GM12801 (cell line): Measurements from ENCODE around the gene TMEM178A.

Experiments used
- TF ChIP-seq, protein P1 (sequence below): IDR thresholded peaks from one replicate; pipeline ENCODE4 v1.5.1; 2011; ENCODE audit warnings: control low read depth; ENCODE audit not compliant: insufficient read length; ENCODE audit errors: extremely low read depth

TMEM178A gene

DNA sequence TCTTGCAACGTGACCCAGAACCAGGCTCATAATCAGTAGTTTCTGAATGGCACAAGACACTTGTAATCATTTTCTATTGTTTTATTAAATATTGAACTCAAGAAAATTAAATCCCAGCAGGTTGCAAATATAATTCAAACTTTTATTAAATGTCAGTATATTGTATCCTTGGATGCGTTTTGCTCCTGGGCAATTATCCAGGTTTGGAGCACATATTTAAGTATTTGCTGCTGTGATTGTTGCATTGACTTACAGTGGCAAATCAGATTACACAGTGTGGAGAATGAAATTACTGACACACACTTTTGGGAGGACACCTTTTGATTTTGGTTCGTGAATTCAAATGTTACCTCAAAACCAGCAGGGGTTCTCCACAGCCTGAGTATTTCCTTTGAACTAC, 27.1 kb upstream of the TMEM178A start:
- TF ChIP-seq, protein P1, sequence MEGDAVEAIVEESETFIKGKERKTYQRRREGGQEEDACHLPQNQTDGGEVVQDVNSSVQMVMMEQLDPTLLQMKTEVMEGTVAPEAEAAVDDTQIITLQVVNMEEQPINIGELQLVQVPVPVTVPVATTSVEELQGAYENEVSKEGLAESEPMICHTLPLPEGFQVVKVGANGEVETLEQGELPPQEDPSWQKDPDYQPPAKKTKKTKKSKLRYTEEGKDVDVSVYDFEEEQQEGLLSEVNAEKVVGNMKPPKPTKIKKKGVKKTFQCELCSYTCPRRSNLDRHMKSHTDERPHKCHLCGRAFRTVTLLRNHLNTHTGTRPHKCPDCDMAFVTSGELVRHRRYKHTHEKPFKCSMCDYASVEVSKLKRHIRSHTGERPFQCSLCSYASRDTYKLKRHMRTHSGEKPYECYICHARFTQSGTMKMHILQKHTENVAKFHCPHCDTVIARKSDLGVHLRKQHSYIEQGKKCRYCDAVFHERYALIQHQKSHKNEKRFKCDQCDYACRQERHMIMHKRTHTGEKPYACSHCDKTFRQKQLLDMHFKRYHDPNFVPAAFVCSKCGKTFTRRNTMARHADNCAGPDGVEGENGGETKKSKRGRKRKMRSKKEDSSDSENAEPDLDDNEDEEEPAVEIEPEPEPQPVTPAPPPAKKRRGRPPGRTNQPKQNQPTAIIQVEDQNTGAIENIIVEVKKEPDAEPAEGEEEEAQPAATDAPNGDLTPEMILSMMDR: no peak

DNA sequence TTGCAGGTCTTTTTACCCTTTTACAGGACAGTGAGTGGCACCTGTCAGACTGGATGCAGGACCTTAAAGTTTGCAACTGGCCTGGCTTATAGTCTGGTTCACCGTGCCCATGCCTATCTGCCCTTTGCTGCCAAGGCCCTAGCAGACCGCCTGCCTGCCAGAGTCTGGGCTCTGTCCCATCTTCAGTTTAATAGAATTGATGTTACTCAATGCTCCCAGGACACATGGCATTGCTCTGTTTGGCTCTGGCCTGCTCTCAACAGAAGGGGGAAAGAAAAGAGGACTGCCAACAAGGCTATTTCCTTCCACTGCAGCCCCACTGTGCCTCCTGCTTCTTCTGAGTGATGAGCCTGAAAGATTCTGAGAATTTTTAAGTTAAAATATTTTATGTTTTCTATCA, 25.6 kb upstream of the TMEM178A start:
- TF ChIP-seq, protein P1: no peak

DNA sequence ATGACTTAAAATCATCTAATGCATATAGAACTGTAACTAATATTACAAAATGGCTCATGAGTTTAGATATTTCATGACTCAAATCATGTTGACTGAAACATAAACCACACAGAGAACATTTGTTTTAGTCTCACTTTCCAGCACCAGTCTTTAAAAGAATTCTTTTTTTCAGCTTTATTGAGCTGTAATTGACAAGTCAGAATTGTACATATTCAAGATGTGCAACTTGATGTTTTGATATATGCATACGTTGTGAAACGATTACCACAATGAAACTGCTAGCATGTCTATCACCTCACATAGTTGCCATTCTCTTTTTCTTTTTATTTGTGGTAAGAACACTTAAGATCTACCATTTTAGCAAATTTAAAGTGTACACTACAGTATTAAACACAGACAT, 25.0 kb upstream of the TMEM178A start:
- TF ChIP-seq, protein P1: no peak

DNA sequence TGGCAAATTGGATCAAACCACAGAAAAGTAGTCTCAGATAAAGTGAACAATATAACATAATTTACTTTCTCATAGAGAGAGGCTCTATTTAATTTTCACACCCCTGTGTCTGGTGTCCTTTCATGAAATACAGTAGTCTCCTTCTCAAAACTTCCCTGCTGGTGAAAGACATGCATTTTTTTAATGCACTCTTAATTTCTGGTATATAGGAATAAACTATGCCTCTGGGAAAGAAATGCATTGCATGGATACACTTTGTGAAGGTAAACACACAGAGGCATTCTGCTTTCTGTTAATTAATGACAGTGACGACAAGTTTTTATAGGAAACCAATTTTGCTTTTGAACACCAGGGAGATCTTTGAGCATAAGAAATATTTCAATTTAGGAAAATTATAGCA, 24.1 kb upstream of the TMEM178A start:
- TF ChIP-seq, protein P1: no peak

DNA sequence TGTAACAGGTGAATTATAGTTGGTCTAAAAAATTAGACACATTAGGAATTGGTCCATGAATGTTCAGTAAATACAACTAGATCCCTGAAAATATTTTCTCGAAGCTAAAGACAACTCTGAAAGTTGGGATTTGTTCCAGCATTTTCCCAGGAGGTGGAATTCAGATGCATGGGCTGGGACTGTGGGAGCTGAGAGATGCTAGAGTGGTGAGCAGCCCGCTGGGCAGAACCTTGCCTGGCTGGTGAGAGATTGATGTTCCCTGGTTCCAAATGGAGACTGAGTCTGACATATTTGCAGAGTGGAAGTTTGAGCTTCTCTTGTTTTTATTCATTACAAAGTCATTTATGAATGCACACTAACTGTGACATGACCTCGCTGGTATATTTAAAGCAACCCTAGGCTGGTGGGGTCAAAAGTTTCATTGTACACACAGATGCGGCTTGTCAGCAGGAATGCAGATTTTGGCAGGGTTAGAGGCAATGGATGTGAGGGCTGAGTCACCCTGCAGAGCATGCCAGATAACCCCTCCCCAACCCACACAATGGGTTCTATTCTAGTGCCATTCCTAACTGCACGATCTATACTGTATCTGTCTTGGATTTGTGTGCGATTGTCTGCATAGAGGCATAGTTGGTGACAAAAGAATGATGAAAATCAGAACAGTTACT, 23.5 kb upstream of the TMEM178A start:
- TF ChIP-seq, protein P1: no peak

DNA sequence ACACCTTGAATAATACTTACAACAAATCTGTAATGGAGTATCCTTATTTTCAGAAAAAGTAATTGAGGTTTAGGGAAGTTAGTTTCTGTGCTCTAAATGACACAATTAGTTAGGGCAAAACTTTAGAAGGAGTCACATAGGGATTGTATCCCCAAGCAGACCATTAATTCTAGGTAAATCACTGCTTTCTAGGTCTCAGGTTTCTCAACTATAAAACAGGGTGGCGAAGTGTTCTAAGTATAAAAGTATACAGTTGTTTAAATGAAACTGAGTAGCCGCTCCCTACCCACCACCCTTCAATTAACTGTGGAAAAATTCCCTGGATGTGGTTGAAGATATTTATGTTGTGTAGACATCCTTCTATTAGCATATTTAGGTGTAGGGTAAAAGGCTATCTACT, 19.9 kb upstream of the TMEM178A start:
- TF ChIP-seq, protein P1: no peak

DNA sequence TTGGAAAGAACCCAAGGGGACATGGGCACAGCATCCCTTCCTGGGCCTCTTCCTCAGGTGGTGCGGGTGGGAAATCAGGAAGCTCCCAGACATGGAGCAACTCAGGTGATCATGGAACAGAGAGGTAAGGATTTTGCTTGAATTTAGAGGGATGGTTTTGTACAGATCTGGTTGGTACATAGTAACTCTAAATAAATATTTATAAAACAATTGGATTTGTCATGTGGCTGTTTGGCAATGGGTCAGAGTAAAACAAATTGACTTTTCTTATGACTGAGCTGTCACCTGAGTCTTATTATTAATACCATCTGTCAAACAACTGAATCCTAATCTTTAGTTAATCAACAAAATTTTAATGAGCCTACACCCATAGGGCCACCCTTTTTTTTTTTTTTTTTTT, 19.4 kb upstream of the TMEM178A start:
- TF ChIP-seq, protein P1: no peak
